GM18508 (cell line): ENCODE results near the gene TEX19.

Experiments used
- ATAC-seq: cut with Tn5 transposase; IDR thresholded peaks from one replicate; pipeline ENCODE4 v1.9.1; 2021; ENCODE audit warnings: moderate number of reproducible peaks; ENCODE audit not compliant: insufficient read depth, unreplicated experiment

The TEX19 gene

DNA sequence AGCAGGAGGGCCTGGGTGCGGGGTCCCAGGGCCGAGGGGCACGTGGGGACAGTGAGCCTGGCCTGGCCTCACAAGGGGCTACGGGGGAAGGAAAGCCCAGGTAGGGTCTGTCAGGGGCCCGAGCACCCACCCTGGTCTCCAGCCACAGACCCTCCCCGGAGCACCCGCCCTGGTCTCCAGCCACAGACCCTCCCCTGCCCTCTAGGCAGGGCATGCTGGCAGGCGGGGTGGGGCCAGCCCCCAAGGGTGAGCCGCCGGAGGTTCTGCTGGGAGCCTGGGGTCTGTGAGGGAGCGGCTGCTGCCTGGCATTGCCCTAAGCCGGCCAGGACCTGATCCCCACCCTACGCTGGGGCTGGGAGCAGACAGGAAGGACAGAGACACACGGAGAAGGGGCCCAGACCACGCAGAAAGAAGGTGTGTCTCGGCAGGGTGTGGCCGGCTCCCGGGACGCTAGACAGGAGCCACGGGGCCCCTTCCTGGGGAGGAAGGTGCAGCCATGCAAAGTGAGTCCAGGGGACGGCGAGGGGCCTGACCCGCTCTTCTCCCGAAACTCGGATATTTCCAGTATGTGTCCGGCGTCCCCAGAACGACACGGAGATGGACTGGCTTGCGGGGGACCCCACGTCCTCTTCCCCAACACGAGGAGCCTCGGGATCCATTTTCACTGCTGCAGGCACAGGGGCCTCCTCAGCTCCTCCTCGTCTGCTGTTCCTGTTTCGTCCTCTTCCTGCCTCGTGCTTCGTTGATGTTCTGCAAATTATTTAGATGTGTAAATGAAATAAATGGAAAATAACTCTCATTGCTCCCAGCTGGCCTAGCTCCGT, 28.0 kb downstream of the TEX19 start:
- ATAC-seq, result no peak

DNA sequence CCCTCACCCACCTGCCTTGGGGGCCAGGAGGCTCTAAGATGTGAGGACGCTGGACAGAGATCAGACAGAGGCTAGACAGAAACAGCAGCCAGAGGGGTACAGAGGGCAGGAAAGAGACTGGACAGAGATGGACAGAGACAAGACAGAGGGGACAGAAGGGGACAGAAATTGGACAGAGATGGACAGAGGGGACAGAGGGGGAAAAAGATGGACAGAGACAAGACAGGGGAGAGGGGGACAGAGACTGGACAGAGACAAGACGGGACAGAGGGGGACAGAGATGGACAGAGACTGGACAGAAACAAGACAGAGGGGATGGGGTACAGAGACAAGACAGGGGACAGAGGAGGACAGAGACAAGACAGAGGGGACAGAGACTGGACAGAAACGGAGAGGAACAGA, 28.7 kb downstream of the TEX19 start:
- ATAC-seq, result no peak

DNA sequence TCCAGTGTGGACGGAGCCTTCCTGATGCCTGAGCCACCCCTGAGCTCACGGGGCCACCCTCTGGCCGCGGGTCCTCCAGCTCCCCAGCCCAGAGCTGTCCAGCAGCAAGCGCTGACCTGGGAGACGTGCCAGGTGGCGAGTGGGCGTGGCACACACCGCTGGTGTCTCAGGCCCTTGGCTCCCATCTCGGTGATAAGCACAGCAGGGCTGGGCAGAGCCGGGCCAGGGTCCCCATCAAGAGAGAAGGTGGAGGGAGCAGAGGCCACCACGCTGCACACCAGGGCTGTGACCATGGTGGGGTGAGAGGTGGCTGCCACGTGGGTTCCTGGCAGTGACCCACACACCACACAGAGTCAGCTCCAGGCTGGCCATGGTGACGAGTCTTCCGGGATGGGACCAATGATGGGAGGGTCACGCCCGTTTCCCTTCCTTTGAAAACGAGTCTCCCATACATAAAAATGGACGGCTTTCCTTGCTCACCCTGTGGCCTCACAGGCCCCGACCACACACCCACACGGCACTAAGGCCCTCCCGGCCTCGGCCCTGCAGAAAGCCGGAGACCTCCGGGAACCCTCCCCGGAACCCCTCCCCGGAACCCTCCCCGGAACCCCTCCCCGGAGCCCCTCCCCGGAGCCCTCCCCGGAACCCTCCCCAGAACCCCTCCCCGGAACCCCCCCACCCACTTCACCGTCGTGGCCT, 29.3 kb downstream of the TEX19 start:
- ATAC-seq, result no peak

DNA sequence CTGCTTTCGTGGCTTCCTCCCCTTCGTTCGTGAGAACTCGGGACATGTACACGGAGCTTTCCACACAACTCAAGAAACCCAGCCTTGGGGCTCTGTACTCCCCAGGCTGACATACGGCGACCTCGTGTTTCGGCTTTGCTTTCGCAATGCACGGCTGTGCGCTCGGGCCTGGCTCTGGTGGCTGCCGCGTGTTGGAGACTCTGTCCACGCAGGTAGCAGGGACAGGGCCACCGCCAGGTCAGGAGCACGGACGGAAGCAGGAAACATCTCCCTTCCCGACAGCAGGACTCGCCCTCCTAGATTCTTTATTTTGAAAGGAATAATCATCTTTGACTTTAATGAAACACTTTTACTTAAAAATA, 29.9 kb downstream of the TEX19 start:
- ATAC-seq, result no peak

- ATAC-seq, result no peak
These were observed 30.3 kb downstream of the TEX19 start for GRCh38 chr17:82389379-82389778.

- no peak for ATAC-seq
These were observed 31.2 kb downstream of the TEX19 start for GRCh38 chr17:82390015-82390859.

DNA sequence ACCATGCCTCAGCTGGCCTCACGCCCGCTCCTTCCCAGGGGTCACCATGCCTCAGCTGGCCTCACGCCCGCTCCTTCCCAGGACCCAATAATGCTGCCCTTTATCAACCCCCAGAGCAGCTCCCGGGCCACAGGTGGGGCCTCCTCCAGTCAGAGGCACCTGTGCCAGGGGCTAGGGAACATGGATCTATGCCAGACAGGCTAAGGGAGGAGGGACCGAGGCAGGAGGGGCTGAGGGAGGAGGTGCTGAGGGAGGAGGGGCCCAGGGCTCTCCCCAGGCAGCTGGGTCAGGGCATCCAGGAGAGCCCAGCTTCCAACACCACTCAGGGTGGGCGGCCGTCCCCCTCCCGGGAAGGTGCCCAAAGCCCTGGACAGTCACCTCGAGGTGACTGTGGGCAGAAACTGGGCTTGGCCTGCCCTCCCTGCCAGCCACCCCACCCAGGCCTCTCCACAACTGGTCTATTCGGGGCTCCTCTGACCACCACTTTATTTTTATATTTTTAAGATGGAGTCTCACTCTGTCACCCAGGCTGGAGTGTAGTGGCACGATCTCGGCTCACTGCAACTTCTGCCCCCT, 31.9 kb downstream of the TEX19 start:
- ATAC-seq, result no peak

DNA sequence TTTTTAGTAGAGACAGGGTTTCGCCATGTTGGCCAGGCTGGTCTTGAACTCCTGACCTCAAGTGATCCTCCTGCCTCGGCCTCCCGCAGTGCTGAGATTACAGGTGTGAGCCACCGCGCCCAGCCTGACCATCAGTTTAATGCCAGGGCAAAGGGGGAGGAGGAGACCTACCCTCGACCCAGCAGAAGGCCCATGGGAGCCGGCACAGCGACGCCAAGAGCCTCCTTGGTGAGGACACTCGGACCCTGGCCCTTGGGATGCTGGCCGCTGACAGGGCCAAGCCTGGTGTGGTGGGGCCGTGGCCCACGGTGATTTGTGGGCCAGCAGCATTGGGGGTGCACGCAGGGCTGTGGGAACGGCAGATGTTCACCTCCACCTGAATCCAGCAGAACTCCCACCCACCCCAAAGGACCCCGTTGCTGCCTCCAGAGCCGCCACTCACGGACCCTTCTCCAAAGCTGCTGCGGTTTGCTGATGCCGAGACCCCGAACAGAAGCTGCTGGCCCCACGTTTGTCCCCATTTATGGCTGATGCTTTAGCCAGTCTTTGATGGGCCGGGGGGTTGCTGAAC, 32.5 kb downstream of the TEX19 start:
- no peak for ATAC-seq

DNA sequence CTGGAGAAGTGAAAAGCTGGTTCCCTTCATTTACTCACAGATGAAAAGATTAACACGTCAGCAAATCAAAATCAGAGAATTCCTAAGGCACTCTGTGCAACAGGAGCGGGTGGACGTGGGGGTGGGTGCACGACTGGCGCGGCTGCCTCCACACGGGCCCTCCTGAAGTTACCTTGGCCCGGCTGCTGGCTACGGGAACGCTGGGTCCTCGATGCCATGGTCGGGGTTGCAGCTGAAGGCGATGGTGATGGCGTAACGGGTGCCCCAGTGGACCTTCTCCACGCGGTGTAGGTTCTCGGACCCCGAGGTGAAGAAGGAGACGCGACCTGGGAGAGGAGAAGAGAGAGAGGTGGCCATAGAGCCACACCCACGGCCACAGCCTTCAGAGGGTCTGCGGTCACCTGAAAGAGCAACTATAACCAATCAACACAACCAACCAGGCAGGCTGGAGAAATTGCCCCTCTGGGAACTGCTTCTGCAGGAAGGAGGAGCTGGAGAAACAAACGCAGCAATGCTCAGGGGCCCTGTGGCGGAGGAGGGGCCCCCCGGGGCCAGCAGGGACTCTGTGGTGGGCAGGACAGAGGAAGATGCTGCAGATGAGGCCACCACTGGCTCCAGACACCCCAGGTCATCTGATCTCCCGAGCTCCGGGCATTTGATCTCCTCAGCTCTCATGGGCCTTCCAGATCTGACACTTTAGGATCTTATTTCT, 33.3 kb downstream of the TEX19 start:
- ATAC-seq, result no peak

DNA sequence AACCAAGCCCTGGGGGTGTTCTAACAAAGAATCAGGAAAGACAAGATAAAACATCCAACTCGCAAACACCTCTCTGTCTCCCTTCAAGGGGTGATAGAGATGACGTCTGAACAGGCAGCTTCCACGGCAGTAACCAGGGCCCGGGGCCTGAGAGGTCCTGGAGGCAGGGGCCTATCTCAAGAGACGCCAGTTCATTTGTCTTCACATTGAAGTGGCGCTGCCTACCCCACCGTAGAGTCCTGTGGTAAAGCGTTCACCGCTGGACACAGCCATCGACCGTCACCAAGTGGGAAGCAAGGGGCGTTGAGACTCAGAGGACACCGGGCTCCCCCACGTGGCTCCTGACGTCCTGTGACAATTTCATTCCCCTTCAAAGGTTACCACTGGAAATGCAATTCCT, 33.9 kb downstream of the TEX19 start:
- ATAC-seq, result no peak

DNA sequence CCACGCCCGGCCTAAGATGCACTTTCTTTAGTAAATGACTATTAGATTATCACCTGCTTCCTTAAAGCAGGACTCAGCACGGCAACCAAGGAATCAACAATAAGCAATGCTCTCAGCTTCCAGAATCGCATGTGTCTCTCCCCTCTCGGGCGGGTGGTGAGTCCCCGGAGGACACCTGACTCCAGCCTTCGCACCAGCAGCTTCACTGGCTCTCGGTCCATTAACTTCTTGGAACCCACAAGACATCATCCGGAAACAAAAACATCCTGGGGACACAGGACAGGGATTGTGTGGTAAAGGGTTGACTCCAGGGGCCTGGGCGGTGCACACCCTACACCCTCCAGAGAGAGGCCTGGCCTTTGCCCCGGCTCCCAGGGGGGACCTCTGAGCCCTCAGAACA, 35.2 kb downstream of the TEX19 start:
- ATAC-seq, result no peak

DNA sequence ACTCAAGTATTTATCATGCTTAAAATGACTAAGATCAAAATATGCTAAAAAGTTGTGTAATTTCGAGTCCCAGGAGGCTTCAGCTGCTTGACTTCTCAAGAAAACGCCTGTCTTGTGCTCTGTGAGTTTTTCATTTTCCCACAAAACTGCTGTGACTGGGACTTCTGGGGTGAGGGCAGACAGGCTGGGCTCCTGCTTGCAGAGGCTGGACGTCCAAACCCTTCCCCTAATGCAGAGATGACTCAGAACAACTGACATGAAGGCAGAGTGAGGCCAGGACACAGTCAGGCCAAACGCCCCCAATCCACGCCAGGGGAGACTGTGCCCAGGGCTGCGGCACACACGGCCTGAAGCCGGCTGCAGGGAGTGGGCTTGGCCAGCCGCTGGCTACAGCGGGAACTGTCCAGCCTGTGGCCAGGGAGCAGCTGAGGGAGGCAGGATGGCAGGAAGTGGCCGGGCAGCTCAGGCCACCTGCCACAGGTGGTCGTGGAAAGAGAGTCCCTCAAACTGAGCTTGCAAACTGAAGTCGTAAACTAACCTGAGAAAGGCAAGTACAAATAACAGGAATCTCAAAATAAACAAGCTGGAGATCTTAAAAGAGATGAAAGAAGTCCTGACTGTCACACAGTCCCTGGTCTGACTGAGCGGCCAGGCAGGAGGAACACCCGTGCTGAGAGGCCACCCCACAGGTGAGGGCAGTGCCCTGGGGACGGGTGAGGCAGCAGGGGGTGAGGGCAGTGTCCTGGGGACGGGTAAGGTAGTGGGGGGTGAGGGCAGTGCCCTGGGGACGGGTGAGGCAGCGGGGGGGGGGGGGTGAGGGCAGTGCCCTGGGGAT, 37.8 kb downstream of the TEX19 start:
- no peak for ATAC-seq

DNA sequence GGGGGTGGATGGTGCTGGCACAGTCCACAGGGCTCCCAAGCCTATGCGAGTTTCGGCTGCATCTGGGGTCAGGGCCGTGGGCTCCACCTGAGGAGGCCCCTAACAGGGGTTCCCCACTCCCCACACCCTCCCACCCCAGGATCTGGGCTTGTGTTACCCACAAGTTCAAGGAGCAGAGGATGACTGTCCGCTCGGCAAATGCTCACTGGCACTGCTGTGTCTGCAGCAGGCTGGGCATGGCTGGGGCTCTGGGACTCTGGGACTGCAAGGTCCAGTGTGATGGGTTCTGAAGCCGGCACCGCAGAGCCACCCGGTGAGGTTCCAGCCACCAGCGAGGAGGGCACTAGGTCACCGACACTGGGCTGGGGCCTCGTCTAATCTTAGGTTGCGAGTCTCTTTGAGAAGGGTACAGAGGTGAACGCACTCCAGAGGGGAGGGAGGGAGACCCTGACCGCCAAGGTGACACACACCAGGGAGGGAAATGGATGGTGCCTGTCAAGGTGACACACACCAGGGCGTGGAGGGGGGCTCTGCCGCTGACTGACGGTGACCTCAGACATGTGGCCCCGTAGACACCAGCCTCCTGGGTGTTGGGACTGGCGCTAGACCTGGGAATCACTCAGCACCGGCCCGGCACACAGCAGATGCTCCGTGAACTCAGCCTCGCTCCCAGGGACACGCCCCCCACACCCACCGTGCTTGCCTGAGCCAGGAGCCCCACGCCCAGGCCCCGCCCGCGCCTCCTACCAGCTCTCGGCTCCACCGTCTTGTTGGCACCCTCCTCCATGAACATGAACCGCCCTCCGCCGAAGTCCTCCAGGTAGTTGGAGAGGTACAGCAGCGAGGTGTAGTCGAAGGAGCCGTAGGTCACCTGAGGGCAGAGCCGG, 38.6 kb downstream of the TEX19 start:
- no peak for ATAC-seq

DNA sequence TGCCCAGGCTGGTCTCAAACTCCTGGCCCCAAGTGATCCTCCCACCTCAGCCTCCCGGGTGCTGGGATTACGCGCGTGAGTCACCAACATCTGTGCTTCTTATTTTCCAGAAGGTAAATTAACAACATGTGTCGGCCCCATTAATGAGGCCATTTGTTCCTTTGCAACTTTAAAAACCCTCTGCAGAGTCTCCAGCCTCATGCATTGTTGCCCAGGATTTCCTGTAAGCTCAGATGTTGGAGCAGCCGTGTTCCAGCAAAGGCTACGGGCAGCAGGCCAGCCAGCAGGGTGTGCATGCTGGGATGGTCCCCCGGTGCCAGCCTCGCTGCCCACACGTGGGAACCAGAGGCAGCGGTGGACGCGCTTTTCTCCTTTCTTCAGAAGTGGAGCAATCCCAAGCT, 40.0 kb downstream of the TEX19 start:
- ATAC-seq, result no peak

- no peak for ATAC-seq
These were observed 40.6 kb downstream of the TEX19 start for GRCh38 chr17:82399601-82400101.

- ATAC-seq, result no peak
These were observed 41.2 kb downstream of the TEX19 start for GRCh38 chr17:82400206-82400605.

- no peak for ATAC-seq
These were observed 41.8 kb downstream of the TEX19 start for GRCh38 chr17:82400830-82401229.

DNA sequence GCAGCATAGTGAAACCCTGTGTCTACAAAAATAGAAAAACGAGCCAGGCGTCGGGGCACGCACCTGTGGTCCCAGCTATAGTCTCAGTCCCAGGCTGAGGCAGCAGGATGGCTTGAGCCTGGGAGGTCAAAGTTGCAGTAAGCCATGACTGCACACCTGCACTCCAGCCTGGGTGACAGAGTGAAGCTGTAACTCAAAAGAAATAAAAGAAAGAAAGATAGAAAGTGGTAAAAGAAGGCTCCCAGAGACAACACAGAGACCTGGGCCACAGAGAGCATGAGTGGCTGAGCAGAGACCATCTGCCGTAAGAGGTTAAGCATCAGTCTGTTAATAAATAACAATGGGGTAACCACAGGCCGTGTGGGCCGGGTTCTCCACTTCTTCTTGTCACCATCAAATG, 43.8 kb downstream of the TEX19 start:
- peak; percentile 58 for ATAC-seq
